Measurements from ENCODE around the gene RFXAP.

Gene RFXAP

DNA sequence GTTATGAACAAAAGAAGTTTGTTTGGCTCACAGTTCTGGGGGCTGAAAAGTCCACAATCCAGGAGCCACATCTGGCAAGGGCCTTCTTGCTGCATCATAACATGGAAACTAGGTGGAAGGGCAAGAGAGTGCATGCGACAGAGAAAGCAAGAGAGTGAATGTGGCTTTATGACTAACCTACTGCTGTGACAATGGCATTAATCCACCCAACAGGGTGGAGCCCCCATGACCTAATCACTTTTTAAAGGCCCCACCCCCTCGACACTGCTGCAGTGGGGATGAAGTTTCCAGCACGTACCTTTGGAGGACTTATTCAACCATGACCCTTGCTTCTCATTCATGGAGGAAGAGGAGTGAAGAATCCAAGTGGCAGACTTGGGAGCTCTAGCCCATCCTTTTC lies 30.0 kb upstream of the RFXAP start:
- Histone ChIP-seq H3K27ac (no peak overlapping the region), H3K9me3 (ENCODE audit: severe bottlenecking) (no peaks in the 10 kb centered on the region), H3K4me3 (ENCODE audit: low read depth, low read length) (no peak overlapping the region), H3K27me3 (ENCODE audit: insufficient read depth, low read depth, severe bottlenecking) (no peaks in the 10 kb centered on the region), H3K36me3 (no peaks in the 10 kb centered on the region)
- no peak for DNase-seq
- TF ChIP-seq, protein P1, sequence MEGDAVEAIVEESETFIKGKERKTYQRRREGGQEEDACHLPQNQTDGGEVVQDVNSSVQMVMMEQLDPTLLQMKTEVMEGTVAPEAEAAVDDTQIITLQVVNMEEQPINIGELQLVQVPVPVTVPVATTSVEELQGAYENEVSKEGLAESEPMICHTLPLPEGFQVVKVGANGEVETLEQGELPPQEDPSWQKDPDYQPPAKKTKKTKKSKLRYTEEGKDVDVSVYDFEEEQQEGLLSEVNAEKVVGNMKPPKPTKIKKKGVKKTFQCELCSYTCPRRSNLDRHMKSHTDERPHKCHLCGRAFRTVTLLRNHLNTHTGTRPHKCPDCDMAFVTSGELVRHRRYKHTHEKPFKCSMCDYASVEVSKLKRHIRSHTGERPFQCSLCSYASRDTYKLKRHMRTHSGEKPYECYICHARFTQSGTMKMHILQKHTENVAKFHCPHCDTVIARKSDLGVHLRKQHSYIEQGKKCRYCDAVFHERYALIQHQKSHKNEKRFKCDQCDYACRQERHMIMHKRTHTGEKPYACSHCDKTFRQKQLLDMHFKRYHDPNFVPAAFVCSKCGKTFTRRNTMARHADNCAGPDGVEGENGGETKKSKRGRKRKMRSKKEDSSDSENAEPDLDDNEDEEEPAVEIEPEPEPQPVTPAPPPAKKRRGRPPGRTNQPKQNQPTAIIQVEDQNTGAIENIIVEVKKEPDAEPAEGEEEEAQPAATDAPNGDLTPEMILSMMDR (IDR thresholded peaks at IDR 0.05; ENCODE audit: low read depth, low read length) = no peak

DNA sequence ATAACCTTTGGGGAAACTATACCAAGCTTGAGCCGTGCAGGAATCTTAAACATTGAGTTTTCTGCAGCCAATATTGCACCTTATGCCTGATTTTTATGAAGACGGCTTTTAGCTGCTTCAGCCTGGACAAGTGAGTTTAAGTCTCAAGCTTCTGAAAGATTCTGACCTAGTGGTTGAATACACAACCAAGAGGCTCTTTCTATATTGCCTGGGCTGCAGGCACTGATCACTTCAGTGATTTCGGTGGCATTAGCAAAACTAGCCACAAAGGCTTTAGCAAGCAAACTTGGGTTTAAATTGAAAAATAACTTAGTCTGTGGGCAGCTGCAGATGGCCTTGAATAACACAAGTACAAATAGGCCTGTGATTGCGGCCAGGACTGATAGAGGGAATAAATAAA lies 29.3 kb upstream of the RFXAP start:
- no peak overlapping the region for H3K27ac ChIP-seq

DNA sequence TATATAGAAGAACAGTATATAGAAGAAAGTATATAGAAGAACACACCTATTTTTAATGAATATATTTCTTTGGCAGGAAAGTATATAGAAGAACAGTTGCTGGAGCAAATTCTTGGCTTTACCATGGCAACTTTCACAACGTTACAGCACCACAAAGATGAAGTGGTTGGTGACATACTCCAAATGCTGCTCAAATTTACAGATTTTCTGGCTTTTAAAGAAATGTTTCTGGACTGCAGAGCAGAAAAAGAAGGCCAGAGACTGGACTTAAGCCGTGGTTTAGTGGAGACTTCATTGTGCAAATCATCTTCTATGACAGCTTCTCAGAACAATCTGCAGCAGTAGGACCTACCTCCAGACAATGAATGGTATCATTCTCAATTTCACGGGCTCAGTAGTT lies 24.3 kb upstream of the RFXAP start:
- no peaks in the 10 kb centered on the region for H3K9me3 ChIP-seq (ENCODE audit: severe bottlenecking)
- H3K27ac ChIP-seq = no peak overlapping the region
- no peak for DNase-seq
- TF ChIP-seq, protein P1 (IDR thresholded peaks at IDR 0.05; ENCODE audit: low read depth, low read length) = no peak
- no peaks in the 10 kb centered on the region for H3K36me3 ChIP-seq
- H3K4me3 ChIP-seq (ENCODE audit: low read depth, low read length) = no peak overlapping the region
- H3K27me3 ChIP-seq (ENCODE audit: insufficient read depth, low read depth, severe bottlenecking) = no peaks in the 10 kb centered on the region

More for the DNA sequence above, 29.3 kb upstream of the RFXAP start:
- no peaks in the 10 kb centered on the region for H3K36me3 ChIP-seq
- no peak overlapping the region for H3K4me3 ChIP-seq (ENCODE audit: low read depth, low read length)
- no peaks in the 10 kb centered on the region for H3K9me3 ChIP-seq (ENCODE audit: severe bottlenecking)
- TF ChIP-seq, protein P1 (IDR thresholded peaks at IDR 0.05; ENCODE audit: low read depth, low read length) = no peak
- DNase-seq = no peak
- H3K27me3 ChIP-seq (ENCODE audit: insufficient read depth, low read depth, severe bottlenecking) = no peaks in the 10 kb centered on the region

DNA sequence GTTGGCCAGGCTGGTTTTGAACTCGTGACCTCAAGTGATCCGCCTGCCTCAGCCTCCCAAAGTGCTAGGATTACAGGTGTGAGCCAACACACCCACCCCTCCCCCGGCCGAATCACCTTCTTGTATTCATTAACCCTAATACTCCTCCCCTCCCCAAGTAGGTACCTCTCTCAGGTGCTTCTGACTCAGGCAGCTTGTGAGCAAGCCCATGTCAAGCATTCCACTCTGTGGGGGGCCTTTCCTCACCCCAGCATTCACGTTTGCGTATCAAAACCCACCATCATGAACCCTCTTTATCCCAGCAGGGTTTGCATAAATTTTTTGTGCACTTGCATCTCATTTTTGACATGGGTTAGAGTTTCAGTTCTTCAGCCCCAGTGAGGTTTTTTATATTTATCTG lies 23.6 kb upstream of the RFXAP start:
- Histone ChIP-seq H3K27ac (no peak overlapping the region), H3K36me3 (no peaks in the 10 kb centered on the region), H3K9me3 (ENCODE audit: severe bottlenecking) (no peaks in the 10 kb centered on the region), H3K4me3 (ENCODE audit: low read depth, low read length) (no peak overlapping the region), H3K27me3 (ENCODE audit: insufficient read depth, low read depth, severe bottlenecking) (no peaks in the 10 kb centered on the region)
- no peak for DNase-seq
- TF ChIP-seq, protein P1 (IDR thresholded peaks at IDR 0.05; ENCODE audit: low read depth, low read length) = no peak

DNA sequence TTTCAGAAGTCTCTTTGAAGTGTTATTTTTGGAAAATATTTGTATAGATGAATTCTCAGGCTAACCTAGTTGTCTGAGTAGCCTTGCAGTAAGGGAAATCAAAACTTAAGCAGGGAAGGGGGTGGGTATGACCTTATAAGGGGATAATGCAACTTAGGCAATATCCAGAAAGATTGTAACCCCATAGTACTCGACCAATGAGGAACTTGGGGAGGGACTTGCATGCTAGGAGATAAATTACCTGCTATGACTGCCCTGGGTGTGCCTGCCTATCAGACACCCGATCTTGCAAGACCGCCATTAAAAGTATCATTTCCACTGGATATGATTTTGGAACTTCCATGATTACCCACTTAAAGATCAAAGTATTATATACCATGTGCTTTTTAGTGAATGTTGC lies 23.0 kb upstream of the RFXAP start:
- Histone ChIP-seq H3K27me3 (ENCODE audit: insufficient read depth, low read depth, severe bottlenecking) (no peaks in the 10 kb centered on the region), H3K27ac (no peak overlapping the region), H3K4me3 (ENCODE audit: low read depth, low read length) (no peak overlapping the region), H3K36me3 (no peaks in the 10 kb centered on the region), H3K9me3 (ENCODE audit: severe bottlenecking) (no peaks in the 10 kb centered on the region)
- no peak for DNase-seq
- TF ChIP-seq, protein P1 (IDR thresholded peaks at IDR 0.05; ENCODE audit: low read depth, low read length) = no peak

DNA sequence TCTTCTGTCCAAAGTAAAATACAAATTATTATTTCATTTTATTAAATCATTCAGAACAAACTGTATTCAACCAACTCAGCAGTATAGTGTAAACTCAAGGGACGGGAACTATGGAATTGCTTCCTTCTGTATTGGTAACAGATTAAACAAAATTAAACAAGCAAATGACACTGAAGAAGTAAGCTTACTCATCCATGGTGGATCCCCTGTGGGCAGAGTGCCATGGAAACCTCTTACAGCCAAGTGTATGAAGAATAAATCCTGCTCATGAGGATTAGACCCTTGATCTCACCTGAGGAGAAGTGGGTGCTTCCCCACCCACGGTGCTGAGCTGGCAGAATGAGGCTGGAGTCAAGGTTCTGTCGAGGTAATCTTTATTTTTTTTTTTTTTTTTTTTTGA lies 18.0 kb upstream of the RFXAP start:
- H3K4me3 ChIP-seq (ENCODE audit: low read depth, low read length) = no peak overlapping the region
- TF ChIP-seq, protein P1 (IDR thresholded peaks at IDR 0.05; ENCODE audit: low read depth, low read length) = no peak
- H3K27ac ChIP-seq = no peak overlapping the region
- no peaks in the 10 kb centered on the region for H3K9me3 ChIP-seq (ENCODE audit: severe bottlenecking)
- DNase-seq = no peak
- no peaks in the 10 kb centered on the region for H3K27me3 ChIP-seq (ENCODE audit: insufficient read depth, low read depth, severe bottlenecking)
- no peaks in the 10 kb centered on the region for H3K36me3 ChIP-seq
